HG03064 (cell line): ENCODE results near the gene SPDYC.

Experiments
- ATAC-seq: cut with Tn5 transposase; IDR thresholded peaks from one replicate; pipeline ENCODE4 v1.9.1; 2021; ENCODE audit warnings: low read depth; ENCODE audit not compliant: unreplicated experiment

Gene SPDYC

GRCh38 chr11:65204646-65205601 lies 34.9 kb downstream of the SPDYC start:
- ATAC-seq: no peak

- ATAC-seq: no peak
Observed at GRCh38 chr11:65205602-65205967, 35.6 kb downstream of the SPDYC start.

- ATAC-seq: no peak
Observed at GRCh38 chr11:65206441-65206841, 36.4 kb downstream of the SPDYC start.

- no peak for ATAC-seq
Observed at GRCh38 chr11:65206901-65207300, 36.9 kb downstream of the SPDYC start.

GRCh38 chr11:65207918-65208784 lies 38.1 kb downstream of the SPDYC start:
- ATAC-seq: no peak

- ATAC-seq: no peak
Observed at GRCh38 chr11:65208785-65209710, 39.0 kb downstream of the SPDYC start.

- ATAC-seq: no peak
Observed at GRCh38 chr11:65209711-65210360, 39.8 kb downstream of the SPDYC start.

GRCh38 chr11:65210361-65210731 lies 40.3 kb downstream of the SPDYC start:
- ATAC-seq: no peak

GRCh38 chr11:65210748-65211147 lies 40.7 kb downstream of the SPDYC start:
- ATAC-seq: no peak

GRCh38 chr11:65211293-65212105 lies 41.5 kb downstream of the SPDYC start:
- ATAC-seq: no peak

- no peak for ATAC-seq
Observed at GRCh38 chr11:65212226-65212801, 42.3 kb downstream of the SPDYC start.

- no peak for ATAC-seq
Observed at GRCh38 chr11:65213322-65214211, 43.5 kb downstream of the SPDYC start.

- no peak for ATAC-seq
Observed at GRCh38 chr11:65214212-65214845, 44.3 kb downstream of the SPDYC start.

- ATAC-seq: no peak
Observed at GRCh38 chr11:65215441-65216076, 45.5 kb downstream of the SPDYC start.

- no peak for ATAC-seq
Observed at GRCh38 chr11:65216830-65217229, 46.8 kb downstream of the SPDYC start.

GRCh38 chr11:65217441-65218423 lies 47.7 kb downstream of the SPDYC start:
- ATAC-seq: no peak
